SK-N-SH treated with all-trans-retinoic acid at 6 μM for 48 hours (cell line): ENCODE measurements around the gene CPSF6.
"Not testable (repeated sequence)": the region's sequence is repeated elsewhere in the genome, so short reads cannot be mapped to it uniquely, and the experiment has no call there.

Experiments
- ATAC-seq: fragments of 200-7000 bp; cut with Tn5 transposase; 3 replicates; pipeline ENCODE4 v1.9.1; 2020; ENCODE audit warnings: mild to moderate bottlenecking, moderate library complexity
- ARNTL ChIP-seq: fragments of 450-650 bp; formaldehyde crosslinking; IDR thresholded peaks from 2 replicates; pipeline ENCODE4 v1.5.0; 2020; ENCODE audit warnings: low read depth, mild to moderate bottlenecking, moderate library complexity, borderline replicate concordance
- BACH2 ChIP-seq: fragments of 250-450 bp; sonication (Bioruptor Pico); IDR thresholded peaks from 2 replicates; pipeline ENCODE4 v1.9.0; 2021; ENCODE audit warnings: mild to moderate bottlenecking, borderline replicate concordance
- ESRRG ChIP-seq: fragments of 250-450 bp; sonication (Bioruptor Pico); IDR thresholded peaks from 2 replicates; pipeline ENCODE4 v1.6.1; 2021; ENCODE audit warnings: mild to moderate bottlenecking
- GLIS3 ChIP-seq: fragments of 250-450 bp; sonication (Bioruptor Pico); IDR thresholded peaks from 2 replicates; pipeline ENCODE4 v1.5.0; 2020; ENCODE audit warnings: mild to moderate bottlenecking, moderate library complexity
- OSR1 ChIP-seq: fragments of 250-450 bp; sonication (Bioruptor Pico); IDR thresholded peaks from 2 replicates; pipeline ENCODE4 v1.8.0; 2022; ENCODE audit warnings: moderate library complexity, mild to moderate bottlenecking, inconsistent platforms
- PPARA ChIP-seq: fragments of 250-450 bp; sonication (Bioruptor Pico); IDR thresholded peaks from 2 replicates; pipeline ENCODE4 v1.5.0; 2020; ENCODE audit warnings: mild to moderate bottlenecking, borderline replicate concordance
- RARB ChIP-seq: fragments of 250-450 bp; sonication (Bioruptor Pico); IDR thresholded peaks from 2 replicates; pipeline ENCODE4 v1.8.0; 2021; ENCODE audit warnings: mild to moderate bottlenecking, moderate library complexity
- SNAI2 ChIP-seq: fragments of 250-450 bp; sonication (Bioruptor Pico); IDR thresholded peaks from 2 replicates; pipeline ENCODE4 v1.5.0; 2020; ENCODE audit warnings: mild to moderate bottlenecking, moderate library complexity
- TCF4 ChIP-seq: fragments of 250-450 bp; sonication (Bioruptor Pico); IDR thresholded peaks from 2 replicates; pipeline ENCODE4 v1.8.0; 2021; ENCODE audit warnings: mild to moderate bottlenecking, moderate library complexity, borderline replicate concordance
- ZC3H10 ChIP-seq: fragments of 250-450 bp; sonication (Bioruptor Pico); IDR thresholded peaks from 2 replicates; pipeline ENCODE4 v1.5.1; 2021; ENCODE audit warnings: mild to moderate bottlenecking, moderate library complexity
- ZFP30 ChIP-seq: fragments of 450-650 bp; formaldehyde crosslinking; IDR thresholded peaks from 2 replicates; pipeline ENCODE4 v1.5.0; 2022; ENCODE audit warnings: mild to moderate bottlenecking, moderate library complexity
- ZNF565 ChIP-seq: fragments of 450-650 bp; formaldehyde crosslinking; conservative IDR thresholded peaks from 2 replicates; pipeline ENCODE4 v1.5.0; 2020; ENCODE audit warnings: low read depth, mild to moderate bottlenecking, moderate library complexity
- ZNF70 ChIP-seq: fragments of 450-650 bp; formaldehyde crosslinking; IDR thresholded peaks from 2 replicates; pipeline ENCODE4 v1.5.0; 2020; ENCODE audit warnings: mild to moderate bottlenecking, moderate library complexity
- ZNF8 ChIP-seq: fragments of 450-650 bp; formaldehyde crosslinking; IDR thresholded peaks from 2 replicates; pipeline ENCODE4 v1.5.0; 2020; ENCODE audit warnings: mild to moderate bottlenecking, moderate library complexity
- TF ChIP-seq, protein P1 (sequence below): fragments of 250-450 bp; sonication (Bioruptor Pico); IDR thresholded peaks from 2 replicates; pipeline ENCODE4 v1.5.1; 2020; ENCODE audit warnings: low read depth, mild to moderate bottlenecking, moderate library complexity
- TF ChIP-seq, protein P2 (sequence below): fragments of 250-450 bp; sonication (Bioruptor Pico); IDR thresholded peaks from 2 replicates; pipeline ENCODE4 v1.5.1; 2021; ENCODE audit warnings: mild to moderate bottlenecking, moderate library complexity
- TF ChIP-seq, protein P3 (sequence below): fragments of 250-450 bp; sonication (Bioruptor Pico); IDR thresholded peaks from 2 replicates; pipeline ENCODE4 v1.8.0; 2020; ENCODE audit warnings: mild to moderate bottlenecking, moderate library complexity, borderline replicate concordance
- TF ChIP-seq, protein P4 (sequence below): fragments of 250-450 bp; sonication (Bioruptor Pico); IDR thresholded peaks from 2 replicates; pipeline ENCODE4 v1.8.0; 2021; ENCODE audit warnings: low read depth, mild to moderate bottlenecking, moderate library complexity, borderline replicate concordance

Gene CPSF6

DNA sequence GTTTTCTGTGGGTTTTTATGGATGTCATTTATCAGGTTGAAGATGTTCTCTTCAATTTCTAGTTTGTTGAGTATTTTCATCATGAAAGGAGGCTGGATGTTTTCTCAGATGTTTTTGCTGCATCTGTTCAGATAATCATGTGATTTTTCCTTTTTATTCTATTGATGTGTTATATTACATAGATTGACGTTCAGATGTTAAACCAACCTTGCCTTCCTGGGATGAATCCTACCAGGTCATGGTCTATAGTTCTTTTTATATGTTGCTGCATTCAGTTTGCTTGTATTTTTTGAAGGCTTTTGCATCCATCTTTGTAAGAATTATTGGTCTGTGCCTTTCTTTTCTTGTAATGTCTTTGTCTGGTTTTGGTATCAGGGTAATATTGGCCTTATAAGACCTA is 64.9 kb downstream of the CPSF6 start:
- TF ChIP-seq ESRRG (no peak), RARB (no peak), ZNF70 (CRISPR knock-in tag) (no peak), ZFP30 (CRISPR knock-in tag) (no peak), PPARA (CRISPR knock-in tag) (no peak), ZNF565 (CRISPR knock-in tag) (no peak), GLIS3 (CRISPR knock-in tag) (no peak)
- TF ChIP-seq, protein P1, sequence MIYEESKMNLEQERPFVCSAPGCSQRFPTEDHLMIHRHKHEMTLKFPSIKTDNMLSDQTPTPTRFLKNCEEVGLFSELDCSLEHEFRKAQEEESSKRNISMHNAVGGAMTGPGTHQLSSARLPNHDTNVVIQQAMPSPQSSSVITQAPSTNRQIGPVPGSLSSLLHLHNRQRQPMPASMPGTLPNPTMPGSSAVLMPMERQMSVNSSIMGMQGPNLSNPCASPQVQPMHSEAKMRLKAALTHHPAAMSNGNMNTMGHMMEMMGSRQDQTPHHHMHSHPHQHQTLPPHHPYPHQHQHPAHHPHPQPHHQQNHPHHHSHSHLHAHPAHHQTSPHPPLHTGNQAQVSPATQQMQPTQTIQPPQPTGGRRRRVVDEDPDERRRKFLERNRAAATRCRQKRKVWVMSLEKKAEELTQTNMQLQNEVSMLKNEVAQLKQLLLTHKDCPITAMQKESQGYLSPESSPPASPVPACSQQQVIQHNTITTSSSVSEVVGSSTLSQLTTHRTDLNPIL (CRISPR knock-in tag): no peak
- TF ChIP-seq, protein P2, sequence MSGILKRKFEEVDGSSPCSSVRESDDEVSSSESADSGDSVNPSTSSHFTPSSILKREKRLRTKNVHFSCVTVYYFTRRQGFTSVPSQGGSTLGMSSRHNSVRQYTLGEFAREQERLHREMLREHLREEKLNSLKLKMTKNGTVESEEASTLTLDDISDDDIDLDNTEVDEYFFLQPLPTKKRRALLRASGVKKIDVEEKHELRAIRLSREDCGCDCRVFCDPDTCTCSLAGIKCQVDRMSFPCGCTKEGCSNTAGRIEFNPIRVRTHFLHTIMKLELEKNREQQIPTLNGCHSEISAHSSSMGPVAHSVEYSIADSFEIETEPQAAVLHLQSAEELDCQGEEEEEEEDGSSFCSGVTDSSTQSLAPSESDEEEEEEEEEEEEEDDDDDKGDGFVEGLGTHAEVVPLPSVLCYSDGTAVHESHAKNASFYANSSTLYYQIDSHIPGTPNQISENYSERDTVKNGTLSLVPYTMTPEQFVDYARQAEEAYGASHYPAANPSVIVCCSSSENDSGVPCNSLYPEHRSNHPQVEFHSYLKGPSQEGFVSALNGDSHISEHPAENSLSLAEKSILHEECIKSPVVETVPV: no peak
- ATAC-seq: no peak

DNA sequence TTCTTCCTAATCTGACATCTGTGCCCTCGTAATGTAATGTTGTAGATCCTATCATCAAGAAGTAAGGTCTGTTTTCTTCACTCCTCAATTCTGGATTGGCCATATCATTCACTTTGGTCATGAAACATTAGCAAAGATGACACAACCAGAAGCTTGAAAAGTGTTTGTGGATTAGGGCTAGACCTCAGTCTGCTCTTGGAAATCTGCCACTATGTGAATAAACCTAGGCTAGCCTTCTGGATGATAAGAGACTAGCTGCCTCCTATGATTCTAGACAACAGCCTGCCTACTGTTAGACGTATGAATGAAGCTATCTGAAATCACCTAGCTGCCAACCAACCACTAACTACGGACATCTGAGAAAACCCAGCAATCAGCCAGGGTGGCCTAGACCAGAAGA is 70.1 kb downstream of the CPSF6 start:
- ATAC-seq: no peak

DNA sequence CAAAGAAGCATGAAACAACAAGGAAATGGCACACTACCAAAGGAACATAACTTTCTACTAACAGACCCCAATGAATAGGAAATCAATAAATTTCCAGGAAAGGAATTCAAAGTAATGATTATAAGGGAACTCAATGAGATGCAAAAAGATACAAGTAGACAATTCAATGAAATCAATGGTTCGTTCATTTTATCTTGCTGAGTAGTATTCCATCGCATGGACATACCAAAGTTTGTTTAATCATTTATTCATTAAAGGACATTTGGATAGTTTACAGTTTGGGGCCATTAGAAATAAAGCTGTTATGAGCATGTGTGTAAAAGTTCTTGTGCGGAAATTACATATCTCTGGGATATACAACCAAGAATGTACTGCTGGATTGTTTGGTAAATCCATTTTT is 73.8 kb downstream of the CPSF6 start:
- no peak for TF ChIP-seq RARB
- peak; percentile 85 for TF ChIP-seq ZNF8 (CRISPR knock-in tag)
- ATAC-seq: no peak

More for the DNA sequence above, 70.1 kb downstream of the CPSF6 start:
- TF ChIP-seq ZNF565 (CRISPR knock-in tag) (no peak), ARNTL (CRISPR knock-in tag) (no peak), OSR1 (CRISPR knock-in tag) (no peak), ESRRG (no peak), BACH2 (no peak), RARB (no peak), ZFP30 (CRISPR knock-in tag) (no peak), ZC3H10 (CRISPR knock-in tag) (no peak)
- TF ChIP-seq, protein P3, sequence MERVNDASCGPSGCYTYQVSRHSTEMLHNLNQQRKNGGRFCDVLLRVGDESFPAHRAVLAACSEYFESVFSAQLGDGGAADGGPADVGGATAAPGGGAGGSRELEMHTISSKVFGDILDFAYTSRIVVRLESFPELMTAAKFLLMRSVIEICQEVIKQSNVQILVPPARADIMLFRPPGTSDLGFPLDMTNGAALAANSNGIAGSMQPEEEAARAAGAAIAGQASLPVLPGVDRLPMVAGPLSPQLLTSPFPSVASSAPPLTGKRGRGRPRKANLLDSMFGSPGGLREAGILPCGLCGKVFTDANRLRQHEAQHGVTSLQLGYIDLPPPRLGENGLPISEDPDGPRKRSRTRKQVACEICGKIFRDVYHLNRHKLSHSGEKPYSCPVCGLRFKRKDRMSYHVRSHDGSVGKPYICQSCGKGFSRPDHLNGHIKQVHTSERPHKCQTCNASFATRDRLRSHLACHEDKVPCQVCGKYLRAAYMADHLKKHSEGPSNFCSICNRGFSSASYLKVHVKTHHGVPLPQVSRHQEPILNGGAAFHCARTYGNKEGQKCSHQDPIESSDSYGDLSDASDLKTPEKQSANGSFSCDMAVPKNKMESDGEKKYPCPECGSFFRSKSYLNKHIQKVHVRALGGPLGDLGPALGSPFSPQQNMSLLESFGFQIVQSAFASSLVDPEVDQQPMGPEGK (CRISPR knock-in tag): no peak
- TF ChIP-seq, protein P2: no peak
- TF ChIP-seq, protein P4, sequence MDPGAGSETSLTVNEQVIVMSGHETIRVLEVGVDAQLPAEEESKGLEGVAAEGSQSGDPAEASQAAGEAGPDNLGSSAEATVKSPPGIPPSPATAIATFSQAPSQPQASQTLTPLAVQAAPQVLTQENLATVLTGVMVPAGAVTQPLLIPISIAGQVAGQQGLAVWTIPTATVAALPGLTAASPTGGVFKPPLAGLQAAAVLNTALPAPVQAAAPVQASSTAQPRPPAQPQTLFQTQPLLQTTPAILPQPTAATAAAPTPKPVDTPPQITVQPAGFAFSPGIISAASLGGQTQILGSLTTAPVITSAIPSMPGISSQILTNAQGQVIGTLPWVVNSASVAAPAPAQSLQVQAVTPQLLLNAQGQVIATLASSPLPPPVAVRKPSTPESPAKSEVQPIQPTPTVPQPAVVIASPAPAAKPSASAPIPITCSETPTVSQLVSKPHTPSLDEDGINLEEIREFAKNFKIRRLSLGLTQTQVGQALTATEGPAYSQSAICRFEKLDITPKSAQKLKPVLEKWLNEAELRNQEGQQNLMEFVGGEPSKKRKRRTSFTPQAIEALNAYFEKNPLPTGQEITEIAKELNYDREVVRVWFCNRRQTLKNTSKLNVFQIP (CRISPR knock-in tag): no peak

DNA sequence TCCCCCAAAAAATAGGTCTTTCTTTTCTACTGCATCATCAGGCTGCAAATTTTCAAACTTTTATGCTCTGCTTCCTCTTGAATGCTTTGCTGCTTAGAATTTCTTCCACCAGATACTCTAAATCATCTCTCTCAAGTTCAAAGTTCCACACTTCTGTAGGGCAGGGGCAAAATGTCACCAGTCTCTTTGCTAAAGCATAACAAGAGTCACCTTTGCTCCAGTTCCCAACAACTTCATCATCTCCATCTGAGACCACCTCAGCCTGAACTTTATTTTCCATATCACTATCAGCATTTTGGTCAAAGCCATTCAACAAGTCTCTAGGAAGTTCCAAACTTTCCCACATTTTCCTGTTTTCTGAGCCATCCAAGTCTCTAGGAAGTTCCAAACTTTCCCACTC is 77.4 kb downstream of the CPSF6 start:
- ATAC-seq: not testable (repeated sequence)

DNA sequence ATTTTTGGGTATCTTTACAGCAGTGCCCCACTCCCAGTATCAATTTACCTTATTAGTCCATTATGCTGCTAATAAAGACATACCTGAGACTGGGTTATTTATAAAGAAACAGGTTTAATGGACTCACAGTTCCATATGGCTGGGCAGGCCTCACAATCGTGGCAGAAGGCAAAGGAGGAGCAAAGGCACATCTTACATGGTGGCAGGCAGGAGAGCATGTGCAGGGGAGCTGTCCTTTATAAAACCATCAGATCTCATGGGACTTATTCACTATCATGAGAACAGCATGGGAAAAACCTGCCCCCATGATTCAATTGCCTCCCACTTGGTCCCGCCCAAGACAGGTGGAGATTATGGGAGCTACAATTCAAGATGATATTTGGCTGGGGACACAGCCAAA is 77.9 kb downstream of the CPSF6 start:
- not testable (repeated sequence) for ATAC-seq

DNA sequence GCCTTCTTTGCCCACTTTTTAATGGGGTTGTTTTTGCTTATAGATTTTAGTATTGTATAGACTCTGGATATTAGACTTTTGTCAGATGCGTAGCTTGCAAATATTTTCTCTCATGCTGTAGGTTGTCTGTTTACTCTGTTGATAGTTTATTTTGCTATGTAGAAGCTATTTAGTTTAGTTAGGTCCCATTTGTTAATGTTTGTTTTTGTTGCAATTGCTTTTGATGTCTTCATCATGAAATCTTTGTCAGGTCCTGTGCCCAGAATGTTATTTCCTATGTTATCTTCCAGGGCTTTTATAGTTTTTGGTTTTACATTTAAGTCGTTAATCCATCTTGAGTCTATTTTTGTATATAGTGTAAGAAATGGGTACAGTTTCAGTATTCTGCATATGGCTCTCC is 78.9 kb downstream of the CPSF6 start:
- no peak for TF ChIP-seq ZFP30 (CRISPR knock-in tag)
- no peak for TF ChIP-seq PPARA (CRISPR knock-in tag)
- TF ChIP-seq SNAI2: no peak
- no peak for TF ChIP-seq ZC3H10 (CRISPR knock-in tag)
- no peak for TF ChIP-seq TCF4 (CRISPR knock-in tag)
- TF ChIP-seq BACH2: no peak
- no peak for ATAC-seq
